B cell (primary cell): ENCODE measurements around the gene GNS. TPM values are rescaled to one million over a fixed set of nuclear protein-coding genes. Genes with fewer than 3 reads are reported as not detected.

Source experiments
- ATAC-seq: fragments of 200-7000 bp; cut with Tn5 transposase; one replicate; pipeline ENCODE4 v1.10.0; 2021; ENCODE audit warnings: low read depth, mild to moderate bottlenecking, moderate number of reproducible peaks, moderate library complexity
- CTCF ChIA-PET: fragments of 350-600 bp; sonication (Branson Sonifier 250); formaldehyde crosslinking; loops from one replicate; lab custom pipeline; 2021; ENCODE audit warnings: antibody characterized with exemption, inconsistent platforms; lab: Charles Lee
- POLR2A ChIA-PET: fragments of 350-600 bp; sonication (Branson Sonifier 250); formaldehyde crosslinking; loops from one replicate; lab custom pipeline; 2021; ENCODE audit warnings: antibody characterized with exemption; lab: Charles Lee
- DNase-seq: peaks from one replicate; pipeline ENCODE4 v3.0.0; 2013
- H2AFZ ChIP-seq: 2 replicates; pipeline ENCODE4 v1.6.1; 2012; ENCODE audit warnings: mild to moderate bottlenecking, low read depth, low read length; ENCODE audit not compliant: insufficient read depth, poor library complexity, severe bottlenecking
- H3K27ac ChIP-seq, 2 donors: 1 replicate in 1 of 2; 2 replicates in 1 of 2; pipeline ENCODE4 v1.5.1; 2012 to 2013; ENCODE audit warnings: low read length in 2 of 2, mild to moderate bottlenecking in 2 of 2, moderate library complexity in 1 of 2
- H3K27me3 ChIP-seq, 4 experiments: fragments of 200-600 bp in 1 of 4; sonication (generic) in 1 of 4; replicated peaks in 1 of 4; 1 replicate in 2 of 4; 2 replicates in 2 of 4; pipeline versions ENCODE4 v1.6.1 to v1.7.0; 2013 to 2016; ENCODE audit warnings: low read length in 3 of 4, mild to moderate bottlenecking in 2 of 4, mixed read lengths in 1 of 4, moderate library complexity in 1 of 4; ENCODE audit not compliant: insufficient read depth in 4 of 4, control insufficient read depth in 3 of 4; ENCODE audit errors: control extremely low read depth in 1 of 4
- H3K36me3 ChIP-seq, 2 experiments: replicated peaks in 1 of 2; 1 replicate in 1 of 2; 2 replicates in 1 of 2; pipeline versions ENCODE4 v1.6.1 to v1.7.1; 2013; ENCODE audit warnings: low read length in 1 of 2; ENCODE audit not compliant: insufficient read depth in 2 of 2, control insufficient read depth in 1 of 2; ENCODE audit errors: control extremely low read depth in 1 of 2, extremely low read depth in 1 of 2
- H3K4me1 ChIP-seq, 2 donors: fragments of 200-600 bp in 1 of 2; sonication (generic) in 1 of 2; 1 replicate in 1 of 2; 2 replicates in 1 of 2; pipeline versions ENCODE4 v1.5.1 to v1.6.1; 2013 to 2017; ENCODE audit warnings: low read length in 2 of 2; ENCODE audit not compliant: control insufficient read depth in 2 of 2, insufficient read depth in 2 of 2
- H3K4me2 ChIP-seq: replicated peaks from 2 replicates; pipeline ENCODE3; 2012; ENCODE audit warnings: mild to moderate bottlenecking, low read depth, low read length; ENCODE audit not compliant: poor library complexity, severe bottlenecking
- H3K4me3 ChIP-seq, 5 experiments: fragments of 200-600 bp in 1 of 5; sonication (generic) in 1 of 5; 1 replicate in 3 of 5; 2 replicates in 2 of 5; pipeline versions ENCODE4 v1.5.1 to v1.7.0; 2011 to 2016; ENCODE audit warnings: low read length in 4 of 5, mild to moderate bottlenecking in 4 of 5, low read depth in 2 of 5, control low read depth in 1 of 5, moderate library complexity in 1 of 5; ENCODE audit not compliant: insufficient read depth in 1 of 5; ENCODE audit errors: control extremely low read depth in 1 of 5, extremely low read depth in 1 of 5
- H3K79me2 ChIP-seq: fragments of 200-600 bp; sonication (generic); one replicate; pipeline ENCODE4 v1.6.0; 2016; ENCODE audit warnings: low read length; ENCODE audit not compliant: control insufficient read depth, insufficient read depth
- H3K9ac ChIP-seq: fragments of 200-600 bp; sonication (generic); 2 replicates; pipeline ENCODE4 v1.6.1; 2017; ENCODE audit warnings: mild to moderate bottlenecking, low read length, moderate library complexity
- H3K9me3 ChIP-seq, 3 donors: one replicate each; pipeline versions ENCODE4 v1.6.1 to v1.7.1; 2013; ENCODE audit warnings: low read length in 2 of 3; ENCODE audit not compliant: control insufficient read depth in 2 of 3, insufficient read depth in 1 of 3; ENCODE audit errors: control extremely low read depth in 1 of 3
- H4K20me1 ChIP-seq: 2 replicates; pipeline ENCODE4 v1.6.0; 2012; ENCODE audit warnings: mild to moderate bottlenecking, low read length; ENCODE audit not compliant: insufficient read depth, control insufficient read depth, poor library complexity, severe bottlenecking
- H3K27ac Mint-ChIP-seq: one replicate; pipeline ENCODE4 v1.8.0; 2021; ENCODE audit warnings: mixed read lengths
- H3K27me3 Mint-ChIP-seq: one replicate; pipeline ENCODE4 v1.8.0; 2021; ENCODE audit warnings: mixed read lengths
- H3K4me1 Mint-ChIP-seq: one replicate; pipeline ENCODE4 v1.8.0; 2021; ENCODE audit warnings: mixed read lengths
- H3K4me3 Mint-ChIP-seq: one replicate; pipeline ENCODE4 v1.8.0; 2021; ENCODE audit warnings: mixed read lengths
- H3K9me3 Mint-ChIP-seq: one replicate; pipeline ENCODE4 v1.8.0; 2022; ENCODE audit warnings: mixed read lengths; ENCODE audit not compliant: insufficient read depth
- EZH2 ChIP-seq: IDR thresholded peaks from 2 replicates; pipeline ENCODE4 v1.6.1; 2012; ENCODE audit warnings: borderline replicate concordance, low read depth, mild to moderate bottlenecking, moderate library complexity, low read length; ENCODE audit not compliant: insufficient read depth, poor library complexity, severe bottlenecking
- WGBS: methylation state at CpG from one replicate; pipeline ENCODE4 v1.1.5; 2013; ENCODE audit warnings: missing lambda C conversion rate; ENCODE audit not compliant: insufficient coverage; 5-methylcytosine and 5-hydroxymethylcytosine counted together
- intact Hi-C: fragments of 100-400 bp; cut with micrococcal nuclease; formaldehyde crosslinking; loops from one replicate; pipeline ENCODE4 v1.10.0; 2022
- polyA plus RNA-seq: library from polyadenylated mRNA; depleted of rRNA; stranded (reverse); fragments of >200 nt; gene quantifications from 2 replicates; pipeline ENCODE4 v1.2.3, GENCODE V29; 2012
- total RNA-seq, 2 donors: library from RNA; stranded (reverse); fragments of 120-200 nt in 1 of 2; gene quantifications; 1 replicate in 1 of 2; 2 replicates in 1 of 2; pipeline versions ENCODE4 v1.2.3 to v1.2.4, GENCODE V29; 2013 to 2022
- TF ChIP-seq, protein P1 (sequence below): fragments of 200-600 bp; IDR thresholded peaks from one replicate; pipeline ENCODE4 v1.8.0; 2022; ENCODE audit warnings: antibody characterized with exemption, mild to moderate bottlenecking

The GNS gene
- total and polyA plus RNA-seq, 2 donors (not counting 1 experiment from before 2014, with no cell fraction given) = 7.0 to 26.7 TPM

DNA sequence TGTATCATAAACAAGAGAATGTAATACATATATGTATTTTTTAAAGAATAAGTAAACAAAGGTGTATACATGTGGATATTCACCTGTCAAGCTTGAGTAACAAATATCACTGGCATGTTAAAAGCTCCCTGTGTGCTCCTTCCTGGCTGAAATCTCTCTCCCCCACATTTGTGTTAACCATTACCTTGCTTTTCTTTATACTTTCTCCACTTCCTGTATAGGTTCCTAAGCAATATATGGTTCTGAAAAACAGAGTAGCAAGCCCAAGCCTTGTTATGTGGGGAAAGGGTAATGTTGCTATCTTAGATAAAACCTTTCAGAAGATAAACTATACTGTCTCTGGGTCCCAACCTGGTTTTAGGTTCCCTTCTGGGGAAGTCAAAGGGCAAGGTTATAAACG lies 32.9 kb upstream of the GNS start:
- no peaks in the 10 kb centered on the region for H3K27me3 ChIP-seq
- H3K4me3 ChIP-seq = no peak overlapping the region
- H3K4me2 ChIP-seq = no peak overlapping the region
- no peaks in the 10 kb centered on the region for H4K20me1 ChIP-seq
- H3K4me1 ChIP-seq = no peaks in the 10 kb centered on the region
- no peaks in the 10 kb centered on the region for H3K79me2 ChIP-seq
- peaks cover 0 to 2% (median 0%) of the 10 kb centered on the region in 3 donors for H3K9me3 ChIP-seq
- H3K27ac ChIP-seq = no peak overlapping the region
- intact Hi-C loops = no loop called here
- no peak overlapping the region for H3K9ac ChIP-seq
- no peaks in the 10 kb centered on the region for H3K36me3 ChIP-seq
- no peak overlapping the region for H2AFZ ChIP-seq
- H3K4me1 Mint-ChIP-seq = no peaks in the 10 kb centered on the region
- CTCF ChIA-PET = interaction anchor here (1.0 to 1.1 kb wide), 2 partner anchors 10 to 12 kb away, joined by 3 to 4 read pairs; no protein-coding TSS in a partner anchor
- no peak overlapping the region for H3K4me3 Mint-ChIP-seq
- no CpG with 5 or more reads among the region's 1 CpG for WGBS
- no peaks in the 10 kb centered on the region for H3K9me3 Mint-ChIP-seq
- H3K27ac Mint-ChIP-seq = no peak overlapping the region
- H3K27me3 Mint-ChIP-seq = peaks cover 4% of the 10 kb centered on the region
- ATAC-seq (no peak), DNase-seq (no peak)
- POLR2A ChIA-PET = interaction anchor here (0.7 kb wide), 1 partner anchor 144 kb away, joined by 3 read pairs; no protein-coding TSS in a partner anchor
- TF ChIP-seq, protein P1, sequence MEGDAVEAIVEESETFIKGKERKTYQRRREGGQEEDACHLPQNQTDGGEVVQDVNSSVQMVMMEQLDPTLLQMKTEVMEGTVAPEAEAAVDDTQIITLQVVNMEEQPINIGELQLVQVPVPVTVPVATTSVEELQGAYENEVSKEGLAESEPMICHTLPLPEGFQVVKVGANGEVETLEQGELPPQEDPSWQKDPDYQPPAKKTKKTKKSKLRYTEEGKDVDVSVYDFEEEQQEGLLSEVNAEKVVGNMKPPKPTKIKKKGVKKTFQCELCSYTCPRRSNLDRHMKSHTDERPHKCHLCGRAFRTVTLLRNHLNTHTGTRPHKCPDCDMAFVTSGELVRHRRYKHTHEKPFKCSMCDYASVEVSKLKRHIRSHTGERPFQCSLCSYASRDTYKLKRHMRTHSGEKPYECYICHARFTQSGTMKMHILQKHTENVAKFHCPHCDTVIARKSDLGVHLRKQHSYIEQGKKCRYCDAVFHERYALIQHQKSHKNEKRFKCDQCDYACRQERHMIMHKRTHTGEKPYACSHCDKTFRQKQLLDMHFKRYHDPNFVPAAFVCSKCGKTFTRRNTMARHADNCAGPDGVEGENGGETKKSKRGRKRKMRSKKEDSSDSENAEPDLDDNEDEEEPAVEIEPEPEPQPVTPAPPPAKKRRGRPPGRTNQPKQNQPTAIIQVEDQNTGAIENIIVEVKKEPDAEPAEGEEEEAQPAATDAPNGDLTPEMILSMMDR = no peak
- no peak for TF ChIP-seq EZH2

DNA sequence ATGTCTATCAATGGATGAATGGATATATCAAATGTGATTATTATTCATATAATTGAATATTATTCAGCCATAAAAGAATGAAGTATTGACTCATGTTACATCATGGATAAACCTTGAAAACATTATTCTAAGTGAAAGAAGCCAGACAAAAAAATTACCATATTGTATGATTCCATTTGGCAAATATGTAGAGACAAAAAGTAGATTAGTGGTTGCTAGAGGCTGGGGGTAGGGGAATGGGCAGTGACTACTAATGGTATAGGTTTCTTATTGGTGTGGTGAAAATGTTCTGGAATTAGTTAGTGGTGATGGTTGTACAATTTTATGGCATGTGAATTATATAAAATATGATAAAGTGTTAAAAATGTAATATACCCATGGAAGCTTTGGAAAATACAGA lies 31.8 kb upstream of the GNS start:
- no peaks in the 10 kb centered on the region for H3K79me2 ChIP-seq
- ChIA-PET CTCF (interaction anchor here (1.0 kb wide), 1 partner anchor 11 kb away, joined by 3 read pairs; no protein-coding TSS in a partner anchor), POLR2A (no interaction called here)
- H3K36me3 ChIP-seq = no peaks in the 10 kb centered on the region
- TF ChIP-seq, protein P1 = no peak
- Mint-ChIP-seq H3K27ac (no peak overlapping the region), H3K4me3 (no peak overlapping the region), H3K27me3 (peaks cover 4% of the 10 kb centered on the region), H3K9me3 (no peaks in the 10 kb centered on the region), H3K4me1 (no peaks in the 10 kb centered on the region)
- H3K9ac ChIP-seq = no peak overlapping the region
- H3K4me1 ChIP-seq = no peaks in the 10 kb centered on the region
- no peak overlapping the region for H3K4me2 ChIP-seq
- DNase-seq (no peak), ATAC-seq (no peak)
- no peak overlapping the region for H3K4me3 ChIP-seq
- intact Hi-C loops = no loop called here
- H4K20me1 ChIP-seq = no peaks in the 10 kb centered on the region
- H3K27ac ChIP-seq = no peak overlapping the region
- no peaks in the 10 kb centered on the region for H3K27me3 ChIP-seq
- no peak overlapping the region for H2AFZ ChIP-seq
- peaks cover 0 to 2% (median 0%) of the 10 kb centered on the region in 3 donors for H3K9me3 ChIP-seq
